ENCODE data around the gene APBA2.

DNA sequence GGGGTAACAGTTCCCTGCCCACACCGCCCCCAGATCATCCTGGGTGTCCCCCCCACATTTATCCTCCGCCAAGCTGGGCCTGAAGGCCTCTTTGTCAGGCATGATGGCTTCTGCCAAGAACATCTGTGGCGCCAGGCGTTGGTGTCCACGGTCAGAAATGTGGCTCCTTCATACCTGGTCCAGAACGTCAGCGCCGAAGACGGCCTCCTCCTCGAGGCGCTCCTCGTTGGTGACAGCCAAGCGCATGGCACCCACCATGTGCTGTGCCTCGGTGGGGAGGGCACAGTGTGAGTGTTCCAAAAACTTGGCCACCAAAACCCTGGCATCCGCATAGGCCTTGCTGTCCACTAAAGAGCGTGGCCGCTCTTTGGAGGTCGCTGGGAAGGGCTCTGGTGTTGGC is 237.4 kb downstream of the APBA2 start:
- TF ChIP-seq, protein P1, sequence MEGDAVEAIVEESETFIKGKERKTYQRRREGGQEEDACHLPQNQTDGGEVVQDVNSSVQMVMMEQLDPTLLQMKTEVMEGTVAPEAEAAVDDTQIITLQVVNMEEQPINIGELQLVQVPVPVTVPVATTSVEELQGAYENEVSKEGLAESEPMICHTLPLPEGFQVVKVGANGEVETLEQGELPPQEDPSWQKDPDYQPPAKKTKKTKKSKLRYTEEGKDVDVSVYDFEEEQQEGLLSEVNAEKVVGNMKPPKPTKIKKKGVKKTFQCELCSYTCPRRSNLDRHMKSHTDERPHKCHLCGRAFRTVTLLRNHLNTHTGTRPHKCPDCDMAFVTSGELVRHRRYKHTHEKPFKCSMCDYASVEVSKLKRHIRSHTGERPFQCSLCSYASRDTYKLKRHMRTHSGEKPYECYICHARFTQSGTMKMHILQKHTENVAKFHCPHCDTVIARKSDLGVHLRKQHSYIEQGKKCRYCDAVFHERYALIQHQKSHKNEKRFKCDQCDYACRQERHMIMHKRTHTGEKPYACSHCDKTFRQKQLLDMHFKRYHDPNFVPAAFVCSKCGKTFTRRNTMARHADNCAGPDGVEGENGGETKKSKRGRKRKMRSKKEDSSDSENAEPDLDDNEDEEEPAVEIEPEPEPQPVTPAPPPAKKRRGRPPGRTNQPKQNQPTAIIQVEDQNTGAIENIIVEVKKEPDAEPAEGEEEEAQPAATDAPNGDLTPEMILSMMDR (IDR thresholded peaks at IDR 0.05): no peak
- TF ChIP-seq POLR2A (IDR thresholded peaks at IDR 0.05; ENCODE audit: low read depth) (no peak), POLR2AphosphoS5 (IDR thresholded peaks at IDR 0.05) (no peak)
